Hematopoietic multipotent progenitor cell treated with erythropoietin and hydrocortisone succinate and interleukin-3 and kit ligand, for 15 days (in vitro differentiated cells): ENCODE data around the gene SLC4A5.
"Not testable (repeated sequence)": the region's sequence is repeated elsewhere in the genome, so short reads cannot be mapped to it uniquely, and the experiment has no call there.

Experiments used
- DNase-seq: peaks from one replicate; pipeline ENCODE4 v3.0.0-alpha.2; 2015; ENCODE audit warnings: low spot score

Gene SLC4A5

DNA sequence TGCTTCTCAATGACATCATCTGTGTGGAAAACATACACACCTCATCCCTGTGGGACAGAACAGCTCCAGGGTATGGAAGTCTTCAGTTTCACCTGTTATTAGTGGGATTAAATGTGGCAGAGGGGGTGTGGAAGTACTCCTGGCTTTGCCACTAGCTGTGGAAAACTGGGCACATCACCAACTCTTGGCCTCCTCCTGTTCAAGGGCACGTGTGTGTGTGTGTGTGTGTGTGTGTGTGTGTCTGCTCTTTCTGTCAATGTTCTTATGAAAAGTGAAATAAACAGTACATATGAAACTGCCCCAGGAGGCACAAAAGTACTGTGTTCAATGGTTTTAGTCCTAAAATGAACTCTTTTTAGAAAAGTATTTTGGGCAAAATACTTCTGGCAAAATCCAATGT is 78.9 kb downstream of the SLC4A5 start:
- no peak for DNase-seq

DNA sequence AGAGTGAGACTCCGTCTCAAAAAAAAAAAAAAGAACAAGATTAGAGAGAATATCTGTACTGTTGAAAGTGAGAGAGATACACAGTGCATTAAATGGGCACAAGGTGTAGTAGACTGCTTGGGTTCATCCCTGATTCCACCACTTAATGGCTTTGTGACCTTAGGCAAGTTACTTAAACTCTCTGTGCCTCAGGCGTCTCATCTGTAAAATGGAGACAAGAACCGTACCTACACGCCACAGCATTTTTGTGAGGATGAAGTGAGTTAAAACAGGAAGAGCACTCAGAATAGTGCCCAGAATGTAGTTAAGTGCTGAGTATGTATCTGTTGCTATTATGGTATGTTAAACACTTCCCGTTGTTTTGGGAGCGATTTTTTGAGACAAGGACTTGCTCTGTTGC is 80.5 kb downstream of the SLC4A5 start:
- no peak for DNase-seq

DNA sequence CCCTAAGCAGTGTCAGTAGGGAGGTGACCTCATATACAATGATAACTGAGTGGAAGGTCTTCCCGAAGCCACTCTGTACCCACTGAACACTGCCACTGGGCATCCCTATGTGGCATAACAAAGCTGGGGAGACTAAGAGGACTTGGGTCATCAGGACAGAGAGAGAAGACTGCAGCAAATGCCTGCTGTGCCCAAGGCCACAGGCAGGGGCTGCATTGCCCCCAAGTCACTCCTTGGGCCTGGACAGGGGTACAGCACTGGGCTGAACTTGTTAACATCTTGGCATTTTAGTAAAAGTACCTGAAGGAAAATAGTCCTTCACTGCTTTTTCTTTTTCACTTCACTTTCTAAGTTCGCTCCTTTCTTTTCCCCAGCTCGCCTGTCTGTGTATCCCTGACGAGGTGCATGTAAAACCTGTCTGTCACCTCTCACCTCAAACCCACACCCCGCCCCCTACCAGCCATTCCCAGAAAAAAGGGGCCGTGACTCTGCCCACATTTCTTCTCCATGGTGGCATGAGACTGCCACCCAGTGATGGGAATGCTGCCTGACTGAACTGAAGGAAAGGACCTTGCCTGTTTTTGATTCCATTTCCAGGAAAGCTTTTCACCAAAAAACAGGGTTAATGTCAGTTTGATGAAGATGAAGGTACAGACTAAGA is 81.9 kb downstream of the SLC4A5 start:
- DNase-seq, result no peak

DNA sequence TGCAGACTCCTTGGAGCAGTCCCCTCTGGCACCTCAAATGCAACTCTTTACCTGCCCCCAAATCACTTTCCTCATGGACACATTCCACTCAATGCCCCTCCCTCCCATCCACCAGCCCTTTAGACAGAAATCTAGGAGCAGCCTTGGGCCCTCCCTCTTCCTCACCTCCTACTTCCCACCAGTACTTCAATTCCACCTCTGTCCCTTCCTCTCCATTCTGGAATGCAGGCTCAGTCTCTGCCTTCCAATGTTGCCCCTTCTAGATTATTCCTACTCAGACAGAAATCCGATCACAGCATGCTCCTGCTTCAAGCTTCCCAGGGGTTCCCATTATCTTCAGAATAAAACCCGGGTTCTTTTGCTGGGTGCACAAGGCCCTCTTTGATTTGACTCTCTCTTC is 82.7 kb downstream of the SLC4A5 start:
- DNase-seq, result no peak

- no peak for DNase-seq
These were observed 83.5 kb downstream of the SLC4A5 start for GRCh38 chr2:74259733-74260132.

GRCh38 chr2:74259191-74259590 is 84.0 kb downstream of the SLC4A5 start:
- DNase-seq, result no peak

GRCh38 chr2:74255660-74256213 is 87.5 kb downstream of the SLC4A5 start:
- DNase-seq, result no peak

- DNase-seq, result no peak
These were observed 89.3 kb downstream of the SLC4A5 start for GRCh38 chr2:74253971-74254310.

- DNase-seq, result no peak
These were observed 89.8 kb downstream of the SLC4A5 start for GRCh38 chr2:74253306-74253970.

GRCh38 chr2:74252862-74253261 is 90.4 kb downstream of the SLC4A5 start:
- DNase-seq, result no peak

DNA sequence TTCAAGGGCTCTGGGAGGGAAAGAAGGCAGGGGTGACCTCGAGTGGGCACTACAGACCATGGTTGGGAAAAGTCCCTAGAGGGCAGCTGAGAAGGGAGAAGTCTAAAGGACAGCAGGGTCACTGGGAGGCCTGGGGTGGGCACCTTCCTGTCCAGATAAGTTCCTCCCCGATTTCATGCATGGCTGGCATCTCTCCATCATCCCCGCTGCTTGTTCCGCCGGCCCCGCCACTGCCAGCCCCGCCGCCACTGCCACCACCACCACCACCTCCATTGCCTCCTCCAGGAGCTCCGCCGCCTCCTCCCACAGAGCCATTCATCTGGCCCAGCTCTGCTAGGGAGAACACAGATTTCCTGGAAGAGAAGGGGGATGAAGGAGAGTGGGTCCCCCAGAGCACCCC is 91.2 kb downstream of the SLC4A5 start:
- no peak for DNase-seq

- DNase-seq, result peak; percentile 59
These were observed 93.0 kb downstream of the SLC4A5 start for GRCh38 chr2:74250189-74250631.

DNA sequence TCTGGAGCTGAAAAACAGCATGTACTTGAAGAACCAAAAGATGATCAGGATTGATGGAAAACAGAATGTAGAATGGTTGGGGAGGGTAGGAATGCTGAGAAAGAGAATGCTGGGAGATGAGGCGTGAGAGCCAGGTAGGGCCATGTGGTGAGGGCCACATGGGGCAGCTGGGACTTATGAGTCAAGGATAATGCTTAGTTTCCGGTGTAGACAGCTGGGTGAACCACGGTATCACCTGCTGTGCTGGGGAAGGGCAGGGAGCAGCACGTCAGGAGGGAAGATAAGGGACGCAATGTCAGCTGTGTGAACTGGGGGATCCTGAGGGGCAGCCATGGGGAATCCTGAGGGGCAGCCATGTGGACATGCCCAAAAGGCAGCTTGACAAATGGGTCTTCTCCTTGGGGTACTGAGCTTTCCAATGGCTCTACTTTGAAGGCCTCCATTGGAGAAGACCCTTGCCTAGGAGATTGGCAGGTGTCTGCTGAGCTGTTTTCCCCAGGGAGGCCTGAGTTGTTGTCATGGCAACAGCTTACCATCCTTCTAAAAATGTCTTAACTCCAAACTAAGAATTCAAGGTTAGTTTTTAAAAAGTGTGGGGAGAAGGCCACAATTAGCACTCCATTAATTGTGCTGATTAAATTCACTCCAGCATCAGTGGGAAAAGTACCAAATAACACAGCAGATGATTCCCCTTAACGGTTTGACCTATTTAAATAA is 93.7 kb downstream of the SLC4A5 start:
- no peak for DNase-seq

DNA sequence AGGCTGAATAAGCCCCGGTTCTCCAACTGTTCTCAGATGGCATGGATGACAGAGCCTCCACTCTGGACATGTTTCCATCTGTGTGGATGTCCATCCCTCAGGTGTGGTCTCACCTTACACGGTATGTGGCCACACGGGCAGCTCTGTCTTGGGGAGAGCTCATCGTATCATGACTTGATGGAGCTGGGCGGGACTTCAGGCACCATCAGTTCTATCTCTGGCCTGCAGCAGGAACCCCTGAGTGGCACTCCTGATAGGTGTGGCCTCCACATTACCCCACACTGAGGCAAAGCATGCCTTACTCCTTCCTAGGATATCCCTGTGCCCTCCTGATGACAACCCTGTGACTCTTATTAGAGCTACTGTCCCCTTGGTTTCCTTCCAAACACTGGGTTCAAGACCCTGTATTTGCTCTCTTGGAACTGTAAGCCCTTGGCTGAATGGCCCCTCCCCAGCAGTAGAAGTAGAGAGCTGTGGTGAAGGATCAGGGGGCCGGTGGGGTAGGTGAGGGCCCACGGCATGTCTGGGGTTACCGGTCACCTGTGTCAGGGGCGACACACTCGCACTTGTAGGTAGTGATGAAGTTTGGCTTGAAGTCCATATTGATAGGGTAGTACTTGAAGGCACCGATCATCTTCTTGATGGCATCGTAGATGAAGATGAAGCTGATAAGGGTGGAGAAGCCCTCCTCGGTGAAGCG is 96.6 kb downstream of the SLC4A5 start:
- no peak for DNase-seq

DNA sequence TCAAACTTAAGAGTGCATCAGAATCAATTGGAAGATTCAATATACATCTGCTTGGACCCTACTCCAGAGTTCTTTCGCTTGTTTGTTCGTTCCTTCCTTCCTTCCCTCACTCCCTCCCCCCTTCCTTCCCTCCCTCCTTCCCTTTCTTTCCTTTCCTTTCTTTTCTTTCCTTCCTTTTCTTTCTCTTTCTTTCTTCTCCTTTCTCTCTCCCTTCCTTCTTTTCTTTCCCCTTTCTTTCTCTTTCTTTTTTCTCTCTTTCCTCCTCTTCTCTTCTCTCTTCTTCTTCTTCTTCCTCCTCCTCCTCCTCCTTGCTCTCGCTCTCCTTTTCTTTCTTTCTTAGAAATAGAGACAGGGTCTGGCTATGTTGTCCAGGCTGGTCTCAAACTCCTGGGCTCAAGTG is 98.9 kb downstream of the SLC4A5 start:
- no peak for DNase-seq

DNA sequence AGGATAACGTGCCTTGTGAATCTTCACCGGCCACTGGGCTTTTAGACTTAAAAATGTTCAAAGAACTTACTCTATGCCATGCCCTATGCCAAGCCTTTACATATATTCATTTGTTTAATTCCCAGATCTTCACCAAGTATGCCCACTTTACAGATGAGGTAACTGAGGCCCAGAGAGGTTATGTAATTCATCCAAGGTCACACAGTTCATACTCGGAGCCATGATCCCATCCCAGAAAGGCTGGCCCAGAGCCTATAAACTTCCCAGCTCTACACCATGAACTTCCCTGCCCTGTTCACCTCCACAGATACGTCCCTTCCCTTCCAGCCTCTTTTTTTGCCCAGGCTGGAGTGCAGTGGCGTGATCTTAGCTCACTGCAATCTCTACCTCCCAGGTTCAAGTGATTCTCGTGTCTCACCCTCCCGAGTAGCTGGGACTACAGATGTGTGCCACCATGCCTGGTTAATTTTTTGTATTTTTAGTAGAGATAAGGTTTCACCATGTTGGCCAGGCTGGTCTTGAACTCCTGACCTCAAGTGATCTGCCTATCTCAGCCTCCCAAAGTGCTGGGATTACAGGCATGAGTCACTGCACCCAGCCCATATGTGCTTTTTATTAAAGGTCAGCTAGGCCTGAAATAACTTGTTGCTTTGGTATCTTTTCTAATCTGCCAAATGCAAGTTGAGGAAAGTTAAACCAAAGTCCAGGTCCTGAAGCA is 100.7 kb downstream of the SLC4A5 start:
- no peak for DNase-seq

DNA sequence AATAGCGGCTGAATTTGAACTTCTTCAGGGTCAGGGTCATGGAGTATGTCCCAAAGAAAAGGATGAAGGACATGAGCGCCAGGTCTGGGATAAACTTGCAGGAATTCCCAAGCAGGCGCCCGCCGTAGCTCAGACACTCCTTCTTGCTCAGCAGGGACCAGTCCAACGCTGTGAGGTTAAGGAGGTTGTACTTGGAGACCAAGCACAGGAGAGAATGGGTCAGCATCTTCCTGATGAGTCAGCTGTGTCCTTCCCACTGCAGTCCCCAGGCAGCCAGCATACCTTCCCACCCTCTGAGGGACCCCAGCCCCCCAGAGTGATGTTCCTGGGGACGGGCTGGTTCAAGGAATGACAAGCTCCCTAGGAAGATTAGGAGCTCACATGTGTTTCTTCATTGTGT is 103.9 kb downstream of the SLC4A5 start:
- DNase-seq, result no peak

- no peak for DNase-seq
These were observed 104.3 kb downstream of the SLC4A5 start for GRCh38 chr2:74238879-74239278.

DNA sequence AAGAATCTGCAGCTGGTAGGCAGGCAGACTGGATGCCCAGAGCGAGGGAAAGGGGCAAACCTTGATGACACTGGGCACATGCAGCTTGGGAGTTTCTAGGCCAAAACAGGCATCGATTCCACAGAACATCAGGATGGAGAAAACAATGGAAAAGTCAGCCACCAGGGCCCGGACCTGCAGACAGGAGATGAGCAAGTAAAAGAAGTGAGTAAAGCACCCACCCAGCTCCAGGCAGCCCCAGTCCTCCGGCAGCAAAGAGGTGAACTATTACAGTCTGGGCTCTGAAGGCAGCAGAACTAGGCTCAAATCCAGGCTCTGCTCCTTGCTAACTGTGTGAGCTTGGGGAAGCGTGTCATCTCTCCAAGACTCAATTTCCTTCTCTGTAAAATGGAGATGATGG is 108.2 kb downstream of the SLC4A5 start:
- no peak for DNase-seq

- DNase-seq, result no peak
These were observed 109.6 kb downstream of the SLC4A5 start for GRCh38 chr2:74233648-74234047.

GRCh38 chr2:74232426-74232825 is 110.8 kb downstream of the SLC4A5 start:
- DNase-seq, result no peak

GRCh38 chr2:74229865-74230264 is 113.4 kb downstream of the SLC4A5 start:
- not testable (repeated sequence) for DNase-seq
